Limb (tissue), 2 donors: ENCODE results near the gene IFITM2.
"Not testable (repeated sequence)": the region's sequence is repeated elsewhere in the genome, so short reads cannot be mapped to it uniquely, and the experiment has no call there.

Experiments
- DNase-seq, 2 donors: peaks; one replicate each; pipeline ENCODE4 v3.0.0-alpha.2; 2016; ENCODE audit errors: extremely low spot score in 2 of 2

IFITM2 gene

DNA sequence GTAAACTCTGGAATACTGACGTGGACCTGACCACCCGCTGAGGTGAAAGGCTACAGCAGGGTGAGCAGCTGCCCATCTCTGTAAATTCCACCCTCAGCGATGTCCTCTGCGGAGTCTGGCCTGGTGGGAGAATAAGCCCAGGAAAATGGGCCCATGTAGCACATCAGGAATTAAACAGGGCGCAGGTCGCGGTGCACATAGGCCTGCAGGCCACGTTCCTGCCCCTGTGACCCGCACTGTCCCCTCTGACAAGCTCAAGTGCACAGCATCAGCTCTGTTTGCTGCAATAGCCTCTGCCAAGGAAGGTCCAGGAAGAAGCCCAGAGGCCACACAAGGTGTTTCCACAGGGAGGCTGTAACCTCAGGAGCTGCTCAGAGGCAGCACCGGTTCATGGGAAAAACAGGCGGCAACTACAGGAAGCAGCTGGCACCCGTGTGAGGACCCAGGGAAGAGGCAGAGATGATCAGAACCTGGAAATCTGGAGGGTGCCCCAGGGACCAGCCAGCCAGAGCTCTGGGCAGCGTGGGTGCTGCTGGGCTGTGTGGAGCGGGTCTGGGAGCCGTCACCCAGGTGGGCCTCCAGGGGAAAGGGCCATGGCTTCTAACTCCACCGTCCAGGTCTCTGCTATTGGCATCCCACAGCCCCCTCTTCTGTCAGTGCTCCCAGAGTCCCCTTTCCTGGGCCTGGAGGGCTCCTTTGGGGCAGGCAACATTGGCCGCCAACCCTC, 808 bp upstream of the IFITM2 start:
- no peak for DNase-seq

DNA sequence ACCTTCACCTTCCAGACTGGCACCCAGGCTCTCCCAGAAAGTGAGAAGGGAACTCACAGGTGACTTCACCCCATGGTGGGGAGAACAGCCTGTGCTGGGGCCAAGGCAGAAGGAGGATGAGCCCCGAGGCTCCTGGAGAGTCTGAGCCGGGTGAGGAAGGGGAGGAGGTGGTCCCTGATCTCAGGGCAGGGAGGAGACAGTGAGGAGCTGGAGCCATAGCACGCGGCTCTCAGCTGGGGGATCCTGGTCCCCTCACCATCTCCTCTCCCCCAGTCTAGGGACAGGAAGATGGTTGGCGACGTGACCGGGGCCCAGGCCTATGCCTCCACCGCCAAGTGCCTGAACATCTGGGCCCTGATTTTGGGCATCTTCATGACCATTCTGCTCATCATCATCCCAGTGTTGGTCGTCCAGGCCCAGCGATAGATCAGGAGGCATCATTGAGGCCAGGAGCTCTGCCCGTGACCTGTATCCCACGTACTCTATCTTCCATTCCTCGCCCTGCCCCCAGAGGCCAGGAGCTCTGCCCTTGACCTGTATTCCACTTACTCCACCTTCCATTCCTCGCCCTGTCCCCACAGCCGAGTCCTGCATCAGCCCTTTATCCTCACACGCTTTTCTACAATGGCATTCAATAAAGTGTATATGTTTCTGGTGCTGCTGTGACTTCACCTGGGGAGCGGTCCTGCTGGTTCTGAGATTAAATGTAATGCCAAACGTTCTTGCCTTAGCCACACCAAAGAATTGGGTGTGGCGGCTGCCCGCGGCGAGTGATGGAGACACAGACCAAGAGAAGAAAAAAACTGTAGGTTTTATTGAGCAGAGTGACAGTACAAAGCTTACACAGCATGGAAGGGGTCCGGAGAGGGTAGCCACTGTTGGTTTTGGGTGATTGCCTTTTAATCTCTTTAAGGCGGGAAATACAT, 1.4 kb downstream of the IFITM2 start:
- not testable (repeated sequence) for DNase-seq

DNA sequence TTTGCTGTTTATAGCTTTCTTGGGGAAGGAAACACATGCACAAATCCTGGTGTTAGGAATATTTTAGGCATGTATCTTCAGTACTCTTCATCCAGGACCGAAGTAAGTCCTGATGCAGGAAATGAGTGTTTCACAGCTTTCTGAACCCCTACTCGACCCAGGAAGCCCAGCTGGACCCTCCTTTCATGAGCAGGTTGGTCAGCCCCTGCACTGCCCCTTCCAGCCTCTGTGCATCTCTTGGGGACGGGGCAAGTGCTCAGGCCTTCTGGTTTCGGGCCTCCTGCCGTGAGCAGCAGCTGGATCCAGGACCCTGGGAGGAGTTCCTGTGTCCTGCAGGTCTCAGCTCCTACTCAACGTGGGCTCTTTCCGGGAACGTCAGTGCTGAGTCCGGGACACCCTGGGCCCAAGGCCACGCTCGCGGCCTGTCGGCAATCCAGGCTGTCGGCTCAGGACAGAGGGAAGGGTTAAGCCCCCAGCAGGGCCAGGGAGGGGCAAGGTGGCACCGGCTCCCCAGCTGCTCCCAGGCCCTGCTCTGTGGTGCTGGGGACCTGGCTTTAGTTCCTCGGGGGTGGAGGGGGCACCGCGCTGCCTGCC, 2.5 kb downstream of the IFITM2 start:
- not testable (repeated sequence) for DNase-seq

DNA sequence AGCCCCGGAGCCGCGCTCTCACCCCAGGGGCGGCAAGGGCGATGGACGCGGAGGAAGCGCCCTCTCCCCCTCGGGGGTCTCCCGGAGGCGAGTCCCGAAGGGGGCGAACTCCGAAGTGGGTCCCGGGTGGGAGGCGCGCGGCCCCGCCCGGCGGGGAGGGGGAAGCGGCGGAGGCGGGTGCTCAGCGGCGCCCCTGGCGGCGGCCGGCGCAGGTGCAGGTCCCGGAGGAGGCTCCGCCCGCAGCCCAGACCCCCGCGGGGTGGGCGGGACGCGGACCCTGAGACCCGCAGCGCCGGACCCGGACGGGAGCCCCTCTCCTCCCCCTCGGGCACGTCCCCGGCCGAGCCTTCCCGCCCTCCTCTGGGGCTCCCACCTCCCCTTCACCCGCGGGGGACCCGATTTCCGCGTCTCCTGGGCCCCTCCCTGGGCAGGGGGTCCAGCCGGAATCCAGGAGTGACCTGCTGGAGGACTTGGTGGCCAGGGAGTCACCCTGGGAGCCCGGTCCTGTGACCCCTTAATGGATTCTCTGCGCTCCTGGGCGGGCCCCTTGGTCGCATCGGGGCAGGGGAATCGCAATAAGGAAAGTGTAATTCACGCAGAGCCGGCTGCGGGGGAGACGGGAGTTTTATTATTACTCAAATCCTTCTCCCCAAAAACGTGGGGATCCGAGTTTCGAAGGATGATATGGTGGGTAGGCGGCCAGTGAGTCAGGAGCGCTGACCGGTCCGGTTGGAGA, 3.6 kb downstream of the IFITM2 start:
- not testable (repeated sequence) for DNase-seq

DNA sequence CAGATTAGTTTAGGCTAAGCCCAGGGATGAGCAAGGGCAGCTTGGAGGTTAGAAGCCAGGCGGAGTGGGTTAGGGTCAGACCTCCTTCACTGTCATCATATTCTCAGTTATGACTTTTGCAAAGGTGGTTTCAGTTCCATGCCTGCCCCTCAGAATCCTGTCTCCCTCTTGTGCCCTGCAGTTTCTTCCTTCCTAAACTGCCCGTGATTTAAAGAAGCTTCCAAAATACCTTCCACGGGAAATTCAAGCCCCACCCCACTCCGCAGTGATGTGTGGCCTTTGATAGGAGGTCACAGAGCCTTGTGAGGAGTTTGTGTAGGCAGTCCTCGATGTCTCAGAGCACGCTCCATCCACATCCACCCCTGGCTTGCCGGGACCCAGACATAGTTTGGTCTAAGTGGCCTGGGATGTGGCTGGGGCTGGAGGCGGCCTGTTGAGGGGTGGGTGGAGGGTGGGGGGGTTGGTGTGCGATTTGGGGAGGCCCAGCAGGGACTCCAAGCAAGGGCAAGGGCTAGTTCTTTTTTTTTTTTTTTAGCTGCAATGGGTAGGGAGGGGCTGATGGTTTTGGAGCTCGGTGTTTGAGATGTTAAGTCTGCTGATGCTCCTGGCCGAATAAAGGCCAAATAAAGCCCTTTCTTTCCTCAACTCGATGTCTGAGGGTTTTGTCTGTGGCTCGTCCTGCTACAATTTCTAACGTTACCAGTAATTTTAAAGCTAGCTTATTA, 4.6 kb downstream of the IFITM2 start:
- no peak for DNase-seq

DNA sequence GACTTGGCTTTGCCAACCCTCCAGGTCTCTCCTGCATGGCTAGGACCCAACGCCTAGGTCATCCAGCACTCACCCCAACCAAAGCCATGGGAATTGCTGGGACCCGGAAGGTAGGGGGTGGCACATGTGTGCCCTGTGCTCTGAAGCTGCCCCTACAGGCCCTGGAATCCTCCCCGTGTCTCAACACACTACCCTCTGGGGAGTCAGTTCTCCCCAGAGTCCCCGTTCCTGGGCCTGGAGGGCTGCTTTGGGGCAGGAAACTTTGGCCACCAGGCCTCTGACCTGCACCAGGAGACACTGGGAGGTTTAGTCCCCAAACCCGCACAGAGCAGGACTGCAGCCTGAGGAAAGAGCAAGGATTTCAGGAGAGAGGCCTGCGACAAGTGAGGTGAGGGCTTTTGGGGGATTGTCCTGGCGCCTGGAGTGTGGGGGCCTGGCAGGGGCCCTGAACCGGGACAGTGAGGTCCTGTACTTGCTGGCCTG, 5.7 kb downstream of the IFITM2 start:
- DNase-seq, result no peak

DNA sequence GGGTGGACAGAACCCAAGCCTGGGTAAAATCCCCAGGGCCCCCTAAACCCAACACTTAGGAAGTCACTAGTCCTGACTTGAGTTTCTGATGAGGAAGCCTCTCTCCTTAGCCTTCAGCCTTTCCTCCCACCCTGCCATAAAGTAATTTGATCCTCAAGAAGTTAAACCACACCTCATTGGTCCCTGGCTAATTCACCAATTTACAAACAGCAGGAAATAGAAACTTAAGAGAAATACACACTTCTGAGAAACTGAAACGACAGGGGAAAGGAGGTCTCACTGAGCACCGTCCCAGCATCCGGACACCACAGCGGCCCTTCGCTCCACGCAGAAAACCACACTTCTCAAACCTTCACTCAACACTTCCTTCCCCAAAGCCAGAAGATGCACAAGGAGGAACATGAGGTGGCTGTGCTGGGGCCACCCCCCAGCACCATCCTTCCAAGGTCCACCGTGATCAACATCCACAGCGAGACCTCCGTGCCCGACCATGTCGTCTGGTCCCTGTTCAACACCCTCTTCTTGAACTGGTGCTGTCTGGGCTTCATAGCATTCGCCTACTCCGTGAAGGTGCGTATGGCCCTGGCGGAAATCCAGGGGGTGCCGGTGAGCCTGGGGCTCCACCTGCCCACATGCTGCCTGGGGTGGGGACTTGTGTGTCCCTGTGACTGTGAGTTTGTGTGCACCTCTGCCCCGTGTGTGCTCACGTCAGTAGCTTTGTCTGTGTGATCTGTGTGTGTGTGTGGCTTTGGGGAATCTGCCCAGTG, 6.4 kb downstream of the IFITM2 start, which contains the start of gene IFITM1:
Gene IFITM1 (plus strand): TSS at position 254 of the 767 bp plus-strand sequence. CDS start 131 bp downstream, at position 385.
- peak in 1 of 2 donors; percentile 36 for DNase-seq

DNA sequence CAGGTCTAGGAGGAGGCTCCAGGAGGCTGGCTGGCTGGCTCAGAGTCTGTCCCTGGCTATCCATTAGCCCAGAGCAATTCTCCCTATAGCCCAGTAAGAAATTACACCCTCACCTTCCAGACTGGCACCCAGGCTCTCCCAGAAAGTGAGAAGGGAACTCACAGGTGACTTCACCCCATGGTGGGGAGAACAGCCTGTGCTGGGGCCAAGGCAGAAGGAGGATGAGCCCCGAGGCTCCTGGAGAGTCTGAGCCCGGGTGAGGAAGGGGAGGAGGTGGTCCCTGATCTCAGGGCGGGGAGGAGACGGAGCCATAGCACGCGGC, 6.9 kb downstream of the IFITM2 start:
- DNase-seq, result not testable (repeated sequence)

DNA sequence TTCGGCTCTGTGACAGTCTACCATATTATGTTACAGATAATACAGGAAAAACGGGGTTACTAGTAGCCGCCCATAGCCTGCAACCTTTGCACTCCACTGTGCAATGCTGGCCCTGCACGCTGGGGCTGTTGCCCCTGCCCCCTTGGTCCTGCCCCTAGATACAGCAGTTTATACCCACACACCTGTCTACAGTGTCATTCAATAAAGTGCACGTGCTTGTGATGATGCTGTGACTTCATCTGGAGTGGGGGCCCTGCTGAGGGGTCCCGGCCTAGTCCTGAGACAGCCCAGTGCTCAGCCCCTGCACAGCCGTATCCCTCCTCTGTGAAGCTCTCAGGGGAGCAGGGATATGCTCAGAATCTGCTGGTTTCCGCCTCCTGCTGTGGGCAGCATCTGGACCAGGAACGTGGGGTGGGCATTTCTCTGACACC, 7.5 kb downstream of the IFITM2 start:
- peak in 1 of 2 donors; percentile 29 for DNase-seq

DNA sequence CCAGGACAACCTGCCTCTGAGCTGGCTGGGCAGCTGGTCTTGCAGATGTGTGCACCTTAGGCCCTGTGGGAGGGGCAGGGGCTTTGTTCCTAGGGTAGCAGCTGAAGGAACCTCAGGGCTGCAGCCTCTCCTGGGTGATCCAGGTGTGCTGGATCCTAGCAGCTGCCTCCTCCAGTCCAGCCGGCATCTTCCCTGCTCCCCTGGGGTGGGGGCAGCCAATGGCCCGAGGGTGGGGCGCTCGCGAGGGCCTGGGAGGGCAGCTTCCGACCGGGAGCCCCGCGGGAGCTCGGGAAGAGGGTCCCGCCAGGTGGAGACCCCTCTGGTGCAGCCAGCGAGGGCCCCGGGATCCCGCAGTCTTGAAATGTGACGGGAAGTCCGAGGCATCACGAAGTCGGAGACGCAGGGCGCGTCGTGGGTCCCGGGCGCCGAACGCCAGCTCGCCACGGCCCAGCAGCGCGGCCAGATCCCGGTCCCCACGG, 7.9 kb downstream of the IFITM2 start:
- DNase-seq, result no peak

DNA sequence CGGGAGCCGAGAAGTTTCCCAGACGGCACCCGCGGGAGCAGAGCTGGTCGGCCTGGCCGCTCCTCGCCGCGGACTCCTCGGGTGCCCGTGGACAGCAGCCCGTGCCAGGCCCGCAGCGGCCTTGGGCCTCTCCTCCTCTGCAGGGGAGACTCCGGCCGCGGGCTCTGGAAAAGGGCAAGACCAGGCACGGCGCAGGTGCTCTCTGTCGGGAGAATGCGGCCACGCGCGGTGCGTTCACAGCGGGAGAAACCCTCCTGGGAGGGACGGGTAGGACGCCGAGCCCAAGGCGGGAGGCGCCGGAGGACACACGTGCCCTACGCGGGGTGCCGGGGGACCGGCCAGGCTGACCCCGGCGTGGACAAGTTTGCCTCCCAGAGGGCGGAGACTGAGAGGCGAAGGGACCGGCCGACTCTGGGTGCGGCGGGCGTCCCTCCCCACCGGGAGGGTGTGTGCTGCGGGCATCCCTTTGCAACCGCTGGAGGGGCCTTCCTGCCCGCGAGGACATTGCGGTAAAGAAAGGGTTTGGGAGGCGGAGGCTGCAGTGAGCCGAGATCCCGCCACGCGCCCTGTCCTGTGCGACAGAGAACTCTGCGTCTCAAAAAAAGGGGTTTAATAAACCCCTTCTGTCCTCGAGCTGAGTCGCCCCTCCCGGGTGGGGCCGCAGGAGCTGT, 8.6 kb downstream of the IFITM2 start:
- peak in 1 of 2 donors; percentile 44 for DNase-seq

DNA sequence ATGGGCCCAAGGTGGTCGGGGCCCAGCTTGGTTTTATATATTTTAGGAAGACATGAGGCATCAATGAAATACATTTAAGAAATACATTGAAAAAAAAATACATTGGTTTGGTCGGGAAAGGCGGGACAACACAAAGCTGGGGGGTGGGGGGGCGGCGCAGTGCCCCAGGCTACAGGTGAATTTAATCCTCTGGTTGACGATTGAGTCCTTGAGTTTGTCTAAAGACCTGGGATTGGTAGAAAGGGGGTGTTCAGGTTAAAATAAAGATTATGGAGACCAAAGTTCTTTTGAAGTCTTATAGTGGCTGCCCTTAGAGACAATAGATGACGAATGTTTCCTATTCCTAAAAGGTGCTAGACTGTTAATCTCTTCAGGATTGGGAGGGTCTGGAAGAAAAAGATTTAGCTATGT, 9.3 kb downstream of the IFITM2 start:
- no peak for DNase-seq

DNA sequence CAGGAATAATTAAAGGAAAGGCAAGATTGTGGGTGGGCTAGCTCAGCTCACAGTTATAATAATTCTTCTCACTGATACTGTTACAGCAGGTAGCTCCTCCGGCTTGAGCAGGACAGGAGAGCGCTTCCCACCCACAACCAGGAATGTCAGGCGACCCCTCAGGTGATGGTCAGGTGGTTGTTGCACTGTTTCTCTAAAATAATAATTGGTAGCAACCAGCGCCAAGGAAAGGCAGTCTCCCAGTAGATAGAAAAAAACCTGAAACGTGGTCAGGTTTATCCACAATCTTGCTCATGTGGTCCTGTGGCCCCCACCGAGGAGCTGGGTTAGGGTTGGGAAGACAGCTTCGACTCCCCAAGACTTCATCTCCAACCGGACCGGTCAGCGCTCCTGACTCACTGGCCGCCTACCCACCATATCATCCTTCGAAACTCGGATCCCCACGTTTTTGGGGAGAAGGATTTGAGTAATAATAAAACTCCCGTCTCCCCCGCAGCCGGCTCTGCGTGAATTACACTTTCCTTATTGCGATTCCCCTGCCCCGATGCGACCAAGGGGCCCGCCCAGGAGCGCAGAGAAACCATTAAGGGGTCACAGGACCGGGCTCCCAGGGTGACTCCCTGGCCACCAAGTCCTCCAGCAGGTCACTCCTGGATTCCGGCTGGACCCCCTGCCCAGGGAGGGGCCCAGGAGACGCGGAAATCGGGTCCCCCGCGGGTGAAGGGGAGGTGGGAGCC, 10.2 kb downstream of the IFITM2 start:
- DNase-seq, result peak in 1 of 2 donors; percentile 21

DNA sequence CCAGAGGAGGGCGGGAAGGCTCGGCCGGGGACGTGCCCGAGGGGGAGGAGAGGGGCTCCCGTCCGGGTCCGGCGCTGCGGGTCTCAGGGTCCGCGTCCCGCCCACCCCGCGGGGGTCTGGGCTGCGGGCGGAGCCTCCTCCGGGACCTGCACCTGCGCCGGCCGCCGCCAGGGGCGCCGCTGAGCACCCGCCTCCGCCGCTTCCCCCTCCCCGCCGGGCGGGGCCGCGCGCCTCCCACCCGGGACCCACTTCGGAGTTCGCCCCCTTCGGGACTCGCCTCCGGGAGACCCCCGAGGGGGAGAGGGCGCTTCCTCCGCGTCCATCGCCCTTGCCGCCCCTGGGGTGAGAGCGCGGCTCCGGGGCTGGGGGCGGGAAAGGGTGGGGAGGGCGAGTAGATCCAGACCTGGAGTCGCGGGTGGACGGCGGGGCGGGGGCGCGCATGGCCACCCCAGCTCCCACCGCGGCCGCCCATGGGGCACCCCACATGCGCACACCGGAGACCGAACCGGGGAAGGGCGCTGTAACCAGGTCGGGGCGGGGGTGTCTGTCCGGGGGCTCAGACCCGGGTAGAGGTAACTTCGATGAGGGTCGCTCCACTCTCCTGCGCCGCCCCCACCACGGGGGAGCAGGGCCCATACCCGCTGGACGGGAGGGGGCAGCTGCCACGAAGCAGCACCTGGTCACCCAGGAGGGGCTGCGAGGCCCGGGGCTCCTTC, 10.9 kb downstream of the IFITM2 start:
- not testable (repeated sequence) for DNase-seq

DNA sequence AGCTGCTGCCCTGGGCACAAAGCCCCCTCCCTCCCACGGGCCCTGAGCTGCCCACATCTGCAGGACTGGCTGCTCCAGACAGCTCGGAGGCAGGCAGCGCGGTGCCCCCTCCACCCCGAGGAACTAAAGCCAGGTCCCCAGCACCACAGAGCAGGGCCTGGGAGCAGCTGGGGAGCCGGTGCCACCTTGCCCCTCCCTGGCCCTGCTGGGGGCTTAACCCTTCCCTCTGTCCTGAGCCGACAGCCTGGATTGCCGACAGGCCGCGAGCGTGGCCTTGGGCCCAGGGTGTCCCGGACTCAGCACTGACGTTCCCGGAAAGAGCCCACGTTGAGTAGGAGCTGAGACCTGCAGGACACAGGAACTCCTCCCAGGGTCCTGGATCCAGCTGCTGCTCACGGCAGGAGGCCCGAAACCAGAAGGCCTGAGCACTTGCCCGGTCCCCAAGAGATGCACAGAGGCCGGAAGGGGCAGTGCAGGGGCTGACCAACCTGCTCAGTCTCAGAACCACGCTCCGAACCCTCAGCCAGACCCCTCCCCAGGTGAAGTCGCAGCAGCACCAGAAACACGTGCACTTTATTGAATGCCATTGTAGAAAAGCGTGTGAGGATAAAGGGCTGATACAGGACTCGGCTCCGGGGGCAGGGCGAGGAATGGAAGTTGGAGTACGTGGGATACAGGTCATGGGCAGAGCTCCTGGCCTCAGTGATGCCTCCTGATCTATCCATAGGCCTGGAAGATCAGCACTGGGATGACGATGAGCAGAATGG, 11.7 kb downstream of the IFITM2 start:
- DNase-seq, result not testable (repeated sequence)

DNA sequence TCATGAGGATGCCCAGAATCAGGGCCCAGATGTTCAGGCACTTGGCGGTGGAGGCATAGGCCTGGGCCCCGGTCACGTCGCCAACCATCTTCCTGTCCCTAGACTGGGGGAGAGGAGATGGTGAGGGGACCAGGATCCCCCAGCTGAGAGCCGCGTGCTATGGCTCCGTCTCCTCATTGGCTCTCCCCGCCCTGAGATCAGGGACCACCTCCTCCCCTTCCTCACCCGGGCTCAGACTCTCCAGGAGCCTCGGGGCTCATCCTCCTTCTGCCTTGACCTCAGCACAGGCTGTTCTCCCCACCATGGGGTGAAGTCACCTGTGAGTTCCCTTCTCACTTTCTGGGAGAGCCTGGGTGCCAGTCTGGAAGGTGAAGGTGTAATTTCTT, 12.3 kb downstream of the IFITM2 start:
- DNase-seq, result not testable (repeated sequence)

DNA sequence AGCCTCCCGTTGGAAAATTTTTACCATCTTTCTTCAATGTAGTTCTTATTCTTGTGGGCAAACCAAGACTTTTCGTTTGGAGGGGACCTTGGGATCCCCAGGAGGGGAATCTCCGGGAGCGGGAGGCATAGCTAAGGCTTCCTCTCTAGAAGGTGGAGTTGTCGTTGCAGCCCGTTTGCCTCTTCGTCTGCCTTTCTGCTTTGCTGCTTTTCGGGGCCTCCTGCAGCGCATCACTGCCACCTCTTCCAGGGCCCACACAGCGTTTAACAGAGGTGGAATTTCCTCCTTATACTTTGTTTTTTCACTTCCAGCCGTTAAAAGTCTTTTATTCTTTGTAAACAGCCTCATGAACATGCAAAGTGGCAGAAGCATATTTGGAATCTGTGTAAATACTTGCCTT, 16.5 kb downstream of the IFITM2 start:
- DNase-seq, result no peak
